CD4-positive, alpha-beta T cell treated with Interleukin-21 for 1 hour (primary cell): ENCODE results near the gene AUTS2.

Source experiments
- DNase-seq: peaks from one replicate; pipeline ENCODE4 v3.0.0-alpha.2; 2020

AUTS2 gene

GRCh38 chr7:69598081-69598486 is at the start of gene AUTS2:
Gene AUTS2, plus strand, starts transcription at chr7:69598475. Its CDS starts 1,179 bp downstream, at chr7:69599654.
- DNase-seq = peak; percentile 65

GRCh38 chr7:69550991-69551390 is 47.3 kb upstream of the AUTS2 start:
- DNase-seq = no peak

GRCh38 chr7:69553190-69553589 is 45.1 kb upstream of the AUTS2 start:
- DNase-seq = no peak

- DNase-seq = no peak
These were observed 36.9 kb upstream of the AUTS2 start for GRCh38 chr7:69561266-69561960.

GRCh38 chr7:69564454-69565417 is 33.5 kb upstream of the AUTS2 start:
- DNase-seq = no peak

GRCh38 chr7:69567800-69568199 is 30.5 kb upstream of the AUTS2 start:
- no peak for DNase-seq

- no peak for DNase-seq
These were observed 30.0 kb upstream of the AUTS2 start for GRCh38 chr7:69568266-69568665.

- no peak for DNase-seq
These were observed 22.6 kb upstream of the AUTS2 start for GRCh38 chr7:69575651-69576050.

- no peak for DNase-seq
These were observed 21.1 kb upstream of the AUTS2 start for GRCh38 chr7:69577221-69577620.

GRCh38 chr7:69585169-69585568 is 13.1 kb upstream of the AUTS2 start:
- no peak for DNase-seq

- DNase-seq = no peak
These were observed 12.0 kb upstream of the AUTS2 start for GRCh38 chr7:69586321-69586720.

- no peak for DNase-seq
These were observed 9.5 kb upstream of the AUTS2 start for GRCh38 chr7:69588773-69589172.

- DNase-seq = no peak
These were observed 6.5 kb upstream of the AUTS2 start for GRCh38 chr7:69591805-69592204.

- no peak for DNase-seq
These were observed 4.8 kb upstream of the AUTS2 start for GRCh38 chr7:69593511-69593910.

- no peak for DNase-seq
These were observed 2.9 kb upstream of the AUTS2 start for GRCh38 chr7:69595415-69595814.

GRCh38 chr7:69596056-69596455 is 2.2 kb upstream of the AUTS2 start:
- no peak for DNase-seq

GRCh38 chr7:69596723-69597277 is 1.5 kb upstream of the AUTS2 start:
- no peak for DNase-seq

GRCh38 chr7:69597278-69598076 is 798 bp upstream of the AUTS2 start:
- DNase-seq = no peak

GRCh38 chr7:69598487-69599285 is 411 bp downstream of the AUTS2 start:
- no peak for DNase-seq

GRCh38 chr7:69599286-69599954 is 1.1 kb downstream of the AUTS2 start:
- DNase-seq = no peak

GRCh38 chr7:69599955-69600709 is 1.9 kb downstream of the AUTS2 start:
- no peak for DNase-seq
